HCT116 (cell line): ENCODE measurements around the gene SPSB4. TPM values are rescaled to one million over a fixed set of nuclear protein-coding genes. Genes with fewer than 3 reads are reported as not detected.

Experiments used
- ATAC-seq: fragments of 200-7000 bp; cut with Tn5 transposase; 2 replicates; pipeline ENCODE4 v1.9.1; 2020; ENCODE audit warnings: mild to moderate bottlenecking, moderate library complexity
- BruUV-seq: library from RNA; stranded (reverse); fragments of 400-500 nt; replicated peaks from 2 replicates; lab custom pipeline; 2021; lab: Mats Ljungman, UMichigan
- CTCF ChIA-PET: fragments of 300-600 bp; sonication (Branson Sonifier 250); formaldehyde crosslinking; loops from one replicate; lab custom pipeline; 2021; ENCODE audit warnings: antibody characterized with exemption; lab: Charles Lee
- POLR2A ChIA-PET: fragments of 300-600, 350-600 bp; sonication (Branson Sonifier 250); formaldehyde crosslinking; loops from one replicate; lab custom pipeline; 2021; ENCODE audit warnings: antibody characterized with exemption; lab: Charles Lee
- RAD21 ChIA-PET, 2 experiments: fragments of 300-600 bp; sonication (Branson Sonifier 250); formaldehyde crosslinking; loops; one replicate each; lab custom pipeline; 2023; ENCODE audit warnings: low total read pairs in 2 of 2; ENCODE audit not compliant: uncharacterized antibody in 2 of 2, unreplicated experiment in 2 of 2, low non-redundant PET in 1 of 2; lab: Charles Lee
- DNase-seq: peaks from one replicate; pipeline ENCODE4 v3.0.0-alpha.2; 2010; ENCODE audit warnings: low read depth, low spot score
- H2AFZ ChIP-seq: fragments of 200-600 bp; shearing (Covaris generic), sonication (generic); 2 replicates; pipeline ENCODE4 v1.6.1; 2017; ENCODE audit warnings: low read depth, mixed run types, mixed read lengths, antibody characterized with exemption, low read length; ENCODE audit not compliant: poor library complexity, severe bottlenecking
- H3K27ac ChIP-seq: 2 replicates; pipeline ENCODE4 v1.5.1; 2012; ENCODE audit warnings: low read depth, low read length
- H3K27me3 ChIP-seq: fragments of 200-600 bp; sonication (generic); 2 replicates; pipeline ENCODE4 v1.6.1; 2016; ENCODE audit warnings: mixed run types, low read length, mixed read lengths; ENCODE audit not compliant: insufficient read depth
- H3K36me3 ChIP-seq, 2 experiments: fragments of 200-500 bp in 1 of 2; fragments of 200-600 bp in 1 of 2; sonication (Bioruptor generic) in 1 of 2; sonication (generic) in 1 of 2; 2 replicates each; pipeline versions ENCODE4 v1.5.1 to v1.6.1; 2014 to 2016; ENCODE audit warnings: low read length in 2 of 2, inconsistent platforms in 1 of 2, mixed read lengths in 1 of 2, mixed run types in 1 of 2; ENCODE audit not compliant: insufficient read depth in 2 of 2, control insufficient read depth in 1 of 2
- H3K4me1 ChIP-seq, 2 experiments: fragments of 200-600 bp in 1 of 2; sonication (generic) in 1 of 2; 2 replicates each; pipeline versions ENCODE4 v1.5.1 to v1.6.1; 2012 to 2017; ENCODE audit warnings: low read length in 2 of 2, inconsistent platforms in 1 of 2, mild to moderate bottlenecking in 1 of 2, mixed read lengths in 1 of 2, mixed run types in 1 of 2, moderate library complexity in 1 of 2; ENCODE audit not compliant: insufficient read depth in 2 of 2, control insufficient read depth in 1 of 2
- H3K4me2 ChIP-seq: fragments of 200-600 bp; sonication (generic); 2 replicates; pipeline ENCODE4 v1.6.1; 2017; ENCODE audit warnings: mixed run types, low read length, mixed read lengths
- H3K4me3 ChIP-seq, 2 experiments: fragments of 200-600 bp in 1 of 2; sonication (generic) in 1 of 2; replicated peaks in 1 of 2; 2 replicates each; pipeline ENCODE4 v1.5.1; 2011 to 2016; ENCODE audit warnings: low read length in 2 of 2, control low read depth in 1 of 2, low read depth in 1 of 2, mild to moderate bottlenecking in 1 of 2, mixed read lengths in 1 of 2, mixed run types in 1 of 2
- H3K79me2 ChIP-seq: fragments of 200-600 bp; sonication (generic); 2 replicates; pipeline ENCODE4 v1.6.1; 2017; ENCODE audit warnings: mild to moderate bottlenecking, mixed run types, low read length, moderate library complexity, mixed read lengths; ENCODE audit not compliant: insufficient read depth
- H3K9ac ChIP-seq: fragments of 200-600 bp; sonication (generic); 2 replicates; pipeline ENCODE4 v1.6.1; 2016; ENCODE audit warnings: low read length, mixed read lengths
- H3K9me2 ChIP-seq: fragments of 200-600 bp; sonication (generic), shearing (Covaris generic); 2 replicates; pipeline ENCODE4 v1.6.1; 2017; ENCODE audit warnings: mixed run types, mild to moderate bottlenecking, moderate library complexity; ENCODE audit not compliant: insufficient read depth
- H3K9me3 ChIP-seq, 2 experiments: fragments of 200-500 bp in 1 of 2; fragments of 200-600 bp in 1 of 2; sonication (Bioruptor generic) in 1 of 2; sonication (generic) in 1 of 2; 2 replicates each; pipeline ENCODE4 v1.6.1; 2014 to 2017; ENCODE audit warnings: low read length in 2 of 2, mixed read lengths in 2 of 2, inconsistent platforms in 1 of 2, low read depth in 1 of 2, mild to moderate bottlenecking in 1 of 2, mixed run types in 1 of 2, moderate library complexity in 1 of 2; ENCODE audit not compliant: control insufficient read depth in 1 of 2, insufficient read depth in 1 of 2
- H4K20me1 ChIP-seq: fragments of 200-600 bp; sonication (generic), shearing (Covaris generic); 2 replicates; pipeline ENCODE4 v1.6.1; 2017; ENCODE audit warnings: mixed run types, mild to moderate bottlenecking, moderate library complexity; ENCODE audit not compliant: insufficient read depth
- CEBPB ChIP-seq: IDR thresholded peaks from 2 replicates; pipeline ENCODE4 v1.6.1; 2012; ENCODE audit warnings: low read depth
- EGR1 ChIP-seq: IDR thresholded peaks from 2 replicates; pipeline ENCODE4 v1.6.1; 2012; ENCODE audit warnings: low read depth
- EZH2 ChIP-seq: fragments of 200-600 bp; sonication (generic); IDR thresholded peaks from 2 replicates; pipeline ENCODE4 v1.6.1; 2017; ENCODE audit warnings: antibody characterized with exemption, mixed run types
- EZH2phosphoT487 ChIP-seq: fragments of 200-600 bp; IDR thresholded peaks from 2 replicates; pipeline ENCODE4 v1.6.1; 2018; ENCODE audit warnings: antibody characterized with exemption, borderline replicate concordance
- JUND ChIP-seq: IDR thresholded peaks from 2 replicates; pipeline ENCODE4 v1.6.1; 2012
- MAX ChIP-seq: IDR thresholded peaks from 2 replicates; pipeline ENCODE4 v1.6.1; 2012
- POLR2AphosphoS5 ChIP-seq: IDR thresholded peaks from 2 replicates; pipeline ENCODE4 v1.6.1; 2011; ENCODE audit warnings: mild to moderate bottlenecking, low read depth, low read length, moderate library complexity
- RAD21 ChIP-seq: IDR thresholded peaks from 2 replicates; pipeline ENCODE4 v1.6.1; 2012; ENCODE audit warnings: low read depth, mild to moderate bottlenecking
- SIN3A ChIP-seq: IDR thresholded peaks from 2 replicates; pipeline ENCODE4 v1.6.1; 2012; ENCODE audit warnings: low read depth
- SP1 ChIP-seq: IDR thresholded peaks from 2 replicates; pipeline ENCODE4 v1.6.1; 2012; ENCODE audit warnings: low read depth
- SRF ChIP-seq: IDR thresholded peaks from 2 replicates; pipeline ENCODE4 v1.6.1; 2012; ENCODE audit warnings: low read depth
- TCF7L2 ChIP-seq: IDR thresholded peaks from 2 replicates; pipeline ENCODE4 v1.7.0; 2011; ENCODE audit warnings: borderline replicate concordance, inconsistent platforms; ENCODE audit not compliant: insufficient read depth, insufficient read length; ENCODE audit errors: extremely low read depth
- YY1 ChIP-seq: IDR thresholded peaks from 2 replicates; pipeline ENCODE4 v1.6.1; 2011; ENCODE audit warnings: low read length, low read depth, moderate library complexity, mild to moderate bottlenecking; ENCODE audit not compliant: insufficient replicate concordance; ENCODE audit errors: extremely low read depth
- ZFX ChIP-seq: fragments of 450-650 bp; IDR thresholded peaks from 2 replicates; pipeline ENCODE4 v1.6.1; 2017
- intact Hi-C: fragments of 100-400 bp; cut with micrococcal nuclease; formaldehyde crosslinking; loops from 2 replicates; pipeline ENCODE4 v1.10.0; 2022
- total RNA-seq: library from RNA; stranded (reverse); gene quantifications from one replicate; pipeline ENCODE4 v1.2.1, GENCODE V29; 2021; ENCODE audit not compliant: unreplicated experiment
- TF ChIP-seq, protein P1 (sequence below): IDR thresholded peaks from 2 replicates; pipeline ENCODE4 v1.6.1; 2012; ENCODE audit warnings: low read depth
- TF ChIP-seq, protein P2 (sequence below): IDR thresholded peaks from 2 replicates; pipeline ENCODE4 v1.6.1; 2011; ENCODE audit warnings: mild to moderate bottlenecking, low read length, moderate library complexity; ENCODE audit not compliant: insufficient replicate concordance; ENCODE audit errors: extremely low read depth

Gene SPSB4
- total RNA-seq, 1 experiment from 2014 or later, result 0.57 TPM

- intact Hi-C loops, result no loop called here
- Histone ChIP-seq H3K4me1 (no peaks in the 10 kb centered on the region), H3K36me3 (no peaks in the 10 kb centered on the region), H3K9me3 (no peaks in the 10 kb centered on the region), H3K9ac (no peak overlapping the region), H4K20me1 (no peaks in the 10 kb centered on the region), H3K4me3 (no peak overlapping the region), H3K4me2 (no peak overlapping the region), H2AFZ (no peak overlapping the region), H3K27me3 (no peaks in the 10 kb centered on the region; the same call in 1 of the 2 replicates), H3K79me2 (no peaks in the 10 kb centered on the region), H3K9me2 (no peaks in the 10 kb centered on the region), H3K27ac (no peak overlapping the region)
- BruUV-seq, result no TSS peak
- DNase-seq (no peak), ATAC-seq (no peak)
- RAD21 ChIA-PET, result no interaction called here
- TF ChIP-seq TCF7L2, result no peak
- no peak for TF ChIP-seq POLR2AphosphoS5
- TF ChIP-seq EZH2phosphoT487, result no peak
- TF ChIP-seq, protein P1, sequence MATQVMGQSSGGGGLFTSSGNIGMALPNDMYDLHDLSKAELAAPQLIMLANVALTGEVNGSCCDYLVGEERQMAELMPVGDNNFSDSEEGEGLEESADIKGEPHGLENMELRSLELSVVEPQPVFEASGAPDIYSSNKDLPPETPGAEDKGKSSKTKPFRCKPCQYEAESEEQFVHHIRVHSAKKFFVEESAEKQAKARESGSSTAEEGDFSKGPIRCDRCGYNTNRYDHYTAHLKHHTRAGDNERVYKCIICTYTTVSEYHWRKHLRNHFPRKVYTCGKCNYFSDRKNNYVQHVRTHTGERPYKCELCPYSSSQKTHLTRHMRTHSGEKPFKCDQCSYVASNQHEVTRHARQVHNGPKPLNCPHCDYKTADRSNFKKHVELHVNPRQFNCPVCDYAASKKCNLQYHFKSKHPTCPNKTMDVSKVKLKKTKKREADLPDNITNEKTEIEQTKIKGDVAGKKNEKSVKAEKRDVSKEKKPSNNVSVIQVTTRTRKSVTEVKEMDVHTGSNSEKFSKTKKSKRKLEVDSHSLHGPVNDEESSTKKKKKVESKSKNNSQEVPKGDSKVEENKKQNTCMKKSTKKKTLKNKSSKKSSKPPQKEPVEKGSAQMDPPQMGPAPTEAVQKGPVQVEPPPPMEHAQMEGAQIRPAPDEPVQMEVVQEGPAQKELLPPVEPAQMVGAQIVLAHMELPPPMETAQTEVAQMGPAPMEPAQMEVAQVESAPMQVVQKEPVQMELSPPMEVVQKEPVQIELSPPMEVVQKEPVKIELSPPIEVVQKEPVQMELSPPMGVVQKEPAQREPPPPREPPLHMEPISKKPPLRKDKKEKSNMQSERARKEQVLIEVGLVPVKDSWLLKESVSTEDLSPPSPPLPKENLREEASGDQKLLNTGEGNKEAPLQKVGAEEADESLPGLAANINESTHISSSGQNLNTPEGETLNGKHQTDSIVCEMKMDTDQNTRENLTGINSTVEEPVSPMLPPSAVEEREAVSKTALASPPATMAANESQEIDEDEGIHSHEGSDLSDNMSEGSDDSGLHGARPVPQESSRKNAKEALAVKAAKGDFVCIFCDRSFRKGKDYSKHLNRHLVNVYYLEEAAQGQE, result no peak
- no peak for TF ChIP-seq CEBPB
- TF ChIP-seq JUND, result no peak
- TF ChIP-seq RAD21, result no peak
- TF ChIP-seq SP1, result no peak
- TF ChIP-seq SIN3A, result no peak
- no peak for TF ChIP-seq EGR1
- no peak for TF ChIP-seq YY1
- no peak for TF ChIP-seq ZFX
- no peak for TF ChIP-seq EZH2
- no peak for TF ChIP-seq MAX
- TF ChIP-seq, protein P2, sequence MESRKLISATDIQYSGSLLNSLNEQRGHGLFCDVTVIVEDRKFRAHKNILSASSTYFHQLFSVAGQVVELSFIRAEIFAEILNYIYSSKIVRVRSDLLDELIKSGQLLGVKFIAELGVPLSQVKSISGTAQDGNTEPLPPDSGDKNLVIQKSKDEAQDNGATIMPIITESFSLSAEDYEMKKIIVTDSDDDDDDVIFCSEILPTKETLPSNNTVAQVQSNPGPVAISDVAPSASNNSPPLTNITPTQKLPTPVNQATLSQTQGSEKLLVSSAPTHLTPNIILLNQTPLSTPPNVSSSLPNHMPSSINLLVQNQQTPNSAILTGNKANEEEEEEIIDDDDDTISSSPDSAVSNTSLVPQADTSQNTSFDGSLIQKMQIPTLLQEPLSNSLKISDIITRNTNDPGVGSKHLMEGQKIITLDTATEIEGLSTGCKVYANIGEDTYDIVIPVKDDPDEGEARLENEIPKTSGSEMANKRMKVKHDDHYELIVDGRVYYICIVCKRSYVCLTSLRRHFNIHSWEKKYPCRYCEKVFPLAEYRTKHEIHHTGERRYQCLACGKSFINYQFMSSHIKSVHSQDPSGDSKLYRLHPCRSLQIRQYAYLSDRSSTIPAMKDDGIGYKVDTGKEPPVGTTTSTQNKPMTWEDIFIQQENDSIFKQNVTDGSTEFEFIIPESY, result no peak
- no peak for TF ChIP-seq SRF
- CTCF ChIA-PET, result no interaction called here
- POLR2A ChIA-PET, result no interaction called here
Observed at GRCh38 chr3:141178551-141178950, 127.4 kb downstream of the SPSB4 start.
